ENCODE data around the gene CALN1.

The CALN1 gene

GRCh38 chr7:72337390-72338167, 74.6 kb downstream of the CALN1 start:
- no peak for TF ChIP-seq CTCF (IDR thresholded peaks at IDR 0.05; ENCODE audit: low read depth, low read length)
- no peak for DNase-seq (ENCODE audit: extremely low read depth, low read depth)

- DNase-seq (ENCODE audit: extremely low read depth, low read depth): no peak
- no peak for TF ChIP-seq CTCF (IDR thresholded peaks at IDR 0.05; ENCODE audit: low read depth, low read length)
Observed at GRCh38 chr7:72336632-72337389, 75.3 kb downstream of the CALN1 start.

GRCh38 chr7:72336382-72336631, 75.8 kb downstream of the CALN1 start:
- no peak for DNase-seq (ENCODE audit: extremely low read depth, low read depth)
- no peak for TF ChIP-seq CTCF (IDR thresholded peaks at IDR 0.05; ENCODE audit: low read depth, low read length)

- no peak for TF ChIP-seq CTCF (IDR thresholded peaks at IDR 0.05; ENCODE audit: low read depth, low read length)
- DNase-seq (ENCODE audit: extremely low read depth, low read depth): no peak
Observed at GRCh38 chr7:72335561-72336381, 76.4 kb downstream of the CALN1 start.

GRCh38 chr7:72334698-72335097, 77.4 kb downstream of the CALN1 start:
- no peak for TF ChIP-seq CTCF (IDR thresholded peaks at IDR 0.05; ENCODE audit: low read depth, low read length)

GRCh38 chr7:72334066-72334465, 78.1 kb downstream of the CALN1 start:
- no peak for DNase-seq (ENCODE audit: extremely low read depth, low read depth)
- TF ChIP-seq CTCF (IDR thresholded peaks at IDR 0.05; ENCODE audit: low read depth, low read length): no peak

More at GRCh38 chr7:72334698-72335097, 77.4 kb downstream of the CALN1 start:
- no peak for DNase-seq (ENCODE audit: extremely low read depth, low read depth)

- no peak for DNase-seq (ENCODE audit: extremely low read depth, low read depth)
- no peak for TF ChIP-seq CTCF (IDR thresholded peaks at IDR 0.05; ENCODE audit: low read depth, low read length)
Observed at GRCh38 chr7:72326811-72327210, 85.3 kb downstream of the CALN1 start.
